ENCODE measurements around the gene CYSTM1.
"Not testable (repeated sequence)": the region's sequence is repeated elsewhere in the genome, so short reads cannot be mapped to it uniquely, and the experiment has no call there.

Gene CYSTM1

GRCh38 chr5:140181002-140181483 is 6.1 kb downstream of the CYSTM1 start:
- DNase-seq: no peak

GRCh38 chr5:140181525-140181924 is 6.5 kb downstream of the CYSTM1 start:
- no peak for DNase-seq

- DNase-seq: no peak
Measured at GRCh38 chr5:140182075-140182711, 7.2 kb downstream of the CYSTM1 start.

GRCh38 chr5:140182803-140183367 is 7.9 kb downstream of the CYSTM1 start:
- peak; percentile 57 to 80 for DNase-seq

GRCh38 chr5:140185409-140185808 is 10.4 kb downstream of the CYSTM1 start:
- no peak for DNase-seq

GRCh38 chr5:140186267-140186671 is 11.3 kb downstream of the CYSTM1 start:
- DNase-seq: peak; percentile 27 to 31

- no peak for DNase-seq
Measured at GRCh38 chr5:140189253-140189652, 14.3 kb downstream of the CYSTM1 start.

- DNase-seq: peak; percentile 23 to 77
Measured at GRCh38 chr5:140189977-140190871, 15.2 kb downstream of the CYSTM1 start.

GRCh38 chr5:140190872-140191218 is 15.9 kb downstream of the CYSTM1 start:
- no peak for DNase-seq

- DNase-seq: no peak
Measured at GRCh38 chr5:140192715-140193430, 17.9 kb downstream of the CYSTM1 start.

- DNase-seq: no peak
Measured at GRCh38 chr5:140194662-140195061, 19.7 kb downstream of the CYSTM1 start.

GRCh38 chr5:140196115-140196814 is 21.3 kb downstream of the CYSTM1 start:
- DNase-seq: peak; percentile 38 to 41

- no peak for DNase-seq
Measured at GRCh38 chr5:140197023-140197422, 22.0 kb downstream of the CYSTM1 start.

GRCh38 chr5:140198915-140199314 is 23.9 kb downstream of the CYSTM1 start:
- DNase-seq: not testable (repeated sequence)

GRCh38 chr5:140202078-140202477 is 27.1 kb downstream of the CYSTM1 start:
- DNase-seq: no peak

- DNase-seq: no peak
Measured at GRCh38 chr5:140202610-140203009, 27.6 kb downstream of the CYSTM1 start.

- DNase-seq: peak; percentile 42 to 61
Measured at GRCh38 chr5:140205216-140205615, 30.2 kb downstream of the CYSTM1 start.

- DNase-seq: no peak
Measured at GRCh38 chr5:140205952-140206351, 31.0 kb downstream of the CYSTM1 start.

- DNase-seq: peak; percentile 36 to 43
Measured at GRCh38 chr5:140207250-140207964, 32.4 kb downstream of the CYSTM1 start.

- DNase-seq: no peak
Measured at GRCh38 chr5:140208065-140208464, 33.1 kb downstream of the CYSTM1 start.

- DNase-seq: no peak
Measured at GRCh38 chr5:140213370-140213983, 38.5 kb downstream of the CYSTM1 start.
